Fibroblast of skin of back (primary cell): Measurements from ENCODE around the gene SKIDA1.

Experiments
- DNase-seq: peaks from one replicate; pipeline ENCODE4 v3.0.0-alpha.2; 2013

The SKIDA1 gene

GRCh38 chr10:21500578-21500910, 24.9 kb downstream of the SKIDA1 start:
- no peak for DNase-seq

GRCh38 chr10:21499701-21500577, 25.5 kb downstream of the SKIDA1 start:
- no peak for DNase-seq

GRCh38 chr10:21498986-21499385, 26.5 kb downstream of the SKIDA1 start:
- no peak for DNase-seq

GRCh38 chr10:21498377-21498776, 27.1 kb downstream of the SKIDA1 start:
- no peak for DNase-seq

- DNase-seq, result peak; percentile 87
Observed at GRCh38 chr10:21497177-21497807, 28.2 kb downstream of the SKIDA1 start.

GRCh38 chr10:21496343-21497176, 28.9 kb downstream of the SKIDA1 start:
- DNase-seq, result peak; percentile 54

GRCh38 chr10:21495752-21496342, 29.6 kb downstream of the SKIDA1 start:
- peak; percentile 81 for DNase-seq

- no peak for DNase-seq
Observed at GRCh38 chr10:21495002-21495751, 30.3 kb downstream of the SKIDA1 start.

GRCh38 chr10:21494191-21495001, 31.1 kb downstream of the SKIDA1 start:
- DNase-seq, result no peak

- DNase-seq, result no peak
Observed at GRCh38 chr10:21493784-21494183, 31.7 kb downstream of the SKIDA1 start.

- DNase-seq, result no peak
Observed at GRCh38 chr10:21492421-21492820, 33.1 kb downstream of the SKIDA1 start.

- no peak for DNase-seq
Observed at GRCh38 chr10:21490711-21491105, 34.8 kb downstream of the SKIDA1 start.

- DNase-seq, result no peak
Observed at GRCh38 chr10:21490028-21490710, 35.3 kb downstream of the SKIDA1 start.

- no peak for DNase-seq
Observed at GRCh38 chr10:21488957-21489446, 36.5 kb downstream of the SKIDA1 start.

GRCh38 chr10:21488246-21488956, 37.1 kb downstream of the SKIDA1 start:
- no peak for DNase-seq

GRCh38 chr10:21487416-21488180, 37.9 kb downstream of the SKIDA1 start:
- no peak for DNase-seq

GRCh38 chr10:21482821-21483220, 42.7 kb downstream of the SKIDA1 start:
- DNase-seq, result no peak

- no peak for DNase-seq
Observed at GRCh38 chr10:21481407-21481806, 44.1 kb downstream of the SKIDA1 start.
